Prostate gland (tissue), 2 donors: ENCODE measurements around the gene FANCD2OS.

Experiments used
- CTCF ChIP-seq, 4 experiments: fragments of 200-600 bp in 2 of 4; fragments of 450-650 bp in 2 of 4; sonication (generic) in 2 of 4; IDR thresholded peaks; 1 replicate in 3 of 4; 2 replicates in 1 of 4; pipeline ENCODE4 v1.5.1; 2016 to 2019; ENCODE audit warnings: antibody characterized with exemption in 4 of 4, mild to moderate bottlenecking in 2 of 4, moderate library complexity in 2 of 4
- POLR2A ChIP-seq: fragments of 450-650 bp; IDR thresholded peaks from one replicate; pipeline ENCODE4 v1.6.1; 2016; ENCODE audit warnings: antibody characterized with exemption, mild to moderate bottlenecking
- POLR2AphosphoS5 ChIP-seq: sonication (generic); formaldehyde crosslinking; IDR thresholded peaks from one replicate; pipeline ENCODE4 v1.6.1; 2017; ENCODE audit warnings: antibody characterized with exemption

- TF ChIP-seq CTCF (IDR thresholded peaks at IDR 0.05) (no peak), POLR2A (no peak), POLR2AphosphoS5 (no peak)
Observed at GRCh38 chr3:10136426-10137005, 28.5 kb upstream of the FANCD2OS start.
